GM12873 (cell line): ENCODE results near the gene FAM81B.

Experiments used
- TF ChIP-seq, protein P1 (sequence below): IDR thresholded peaks from 2 replicates; pipeline ENCODE4 v1.5.1; 2012; ENCODE audit warnings: low read depth, mild to moderate bottlenecking, moderate library complexity, low read length, control low read depth; ENCODE audit not compliant: insufficient read depth; ENCODE audit errors: missing control alignments

The FAM81B gene

DNA sequence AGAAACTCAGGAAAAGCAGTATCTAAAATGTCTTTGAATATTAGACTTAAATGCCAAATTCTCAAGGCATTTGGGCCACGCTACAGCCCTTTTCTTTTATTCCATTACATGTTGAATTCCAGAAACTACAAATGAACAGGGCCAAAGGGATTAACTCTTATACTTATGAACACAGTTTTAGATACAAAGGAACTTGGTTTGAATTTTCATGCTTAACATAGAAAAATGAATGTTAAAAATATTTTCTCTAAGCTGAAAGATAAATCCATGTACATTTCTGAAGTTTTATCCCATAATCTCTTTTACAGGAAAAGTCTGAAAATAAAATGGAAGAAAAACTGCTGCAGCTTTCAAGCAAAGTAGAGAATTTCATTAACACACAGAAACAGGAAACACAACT is 56.8 kb downstream of the FAM81B start:
- TF ChIP-seq, protein P1, sequence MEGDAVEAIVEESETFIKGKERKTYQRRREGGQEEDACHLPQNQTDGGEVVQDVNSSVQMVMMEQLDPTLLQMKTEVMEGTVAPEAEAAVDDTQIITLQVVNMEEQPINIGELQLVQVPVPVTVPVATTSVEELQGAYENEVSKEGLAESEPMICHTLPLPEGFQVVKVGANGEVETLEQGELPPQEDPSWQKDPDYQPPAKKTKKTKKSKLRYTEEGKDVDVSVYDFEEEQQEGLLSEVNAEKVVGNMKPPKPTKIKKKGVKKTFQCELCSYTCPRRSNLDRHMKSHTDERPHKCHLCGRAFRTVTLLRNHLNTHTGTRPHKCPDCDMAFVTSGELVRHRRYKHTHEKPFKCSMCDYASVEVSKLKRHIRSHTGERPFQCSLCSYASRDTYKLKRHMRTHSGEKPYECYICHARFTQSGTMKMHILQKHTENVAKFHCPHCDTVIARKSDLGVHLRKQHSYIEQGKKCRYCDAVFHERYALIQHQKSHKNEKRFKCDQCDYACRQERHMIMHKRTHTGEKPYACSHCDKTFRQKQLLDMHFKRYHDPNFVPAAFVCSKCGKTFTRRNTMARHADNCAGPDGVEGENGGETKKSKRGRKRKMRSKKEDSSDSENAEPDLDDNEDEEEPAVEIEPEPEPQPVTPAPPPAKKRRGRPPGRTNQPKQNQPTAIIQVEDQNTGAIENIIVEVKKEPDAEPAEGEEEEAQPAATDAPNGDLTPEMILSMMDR = no peak

DNA sequence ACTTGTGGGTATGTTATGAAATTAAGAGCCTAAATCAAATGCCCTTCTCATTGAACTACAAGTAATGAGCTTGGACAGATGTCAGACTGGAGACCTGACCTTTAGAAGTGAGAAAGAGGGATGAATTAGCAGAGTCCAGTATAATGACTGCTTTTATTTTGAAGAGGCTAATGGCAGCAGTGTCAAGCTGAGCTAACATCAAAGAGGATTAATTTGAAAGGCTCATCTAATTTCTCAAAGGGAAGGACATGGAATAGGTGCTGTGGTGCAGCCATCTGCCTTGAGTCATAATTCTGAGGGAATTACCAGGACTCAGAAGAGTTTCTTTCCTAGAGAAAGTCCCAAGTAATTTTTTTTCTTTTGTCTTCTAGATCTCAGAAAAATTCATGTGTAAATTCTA is 57.6 kb downstream of the FAM81B start:
- TF ChIP-seq, protein P1 = no peak

DNA sequence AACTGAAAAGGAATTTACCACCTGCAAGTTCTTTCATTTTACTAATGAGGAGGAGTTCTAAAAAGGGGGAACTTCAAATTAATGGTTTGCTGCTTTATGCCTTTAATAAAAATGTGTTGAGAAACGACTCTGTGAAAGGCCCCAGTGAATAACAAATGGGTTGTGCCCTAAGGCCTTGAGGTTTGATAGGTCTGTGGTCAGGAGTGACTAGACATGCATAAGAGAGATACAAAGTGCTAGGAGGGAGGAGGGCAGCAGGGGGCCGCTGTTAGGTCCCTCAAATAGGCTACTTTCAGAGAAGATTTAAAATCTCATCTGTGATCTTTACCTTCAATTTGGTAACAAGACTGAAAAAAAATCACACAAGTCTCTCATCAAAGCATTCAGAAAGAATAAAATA is 58.3 kb downstream of the FAM81B start:
- TF ChIP-seq, protein P1 = no peak

DNA sequence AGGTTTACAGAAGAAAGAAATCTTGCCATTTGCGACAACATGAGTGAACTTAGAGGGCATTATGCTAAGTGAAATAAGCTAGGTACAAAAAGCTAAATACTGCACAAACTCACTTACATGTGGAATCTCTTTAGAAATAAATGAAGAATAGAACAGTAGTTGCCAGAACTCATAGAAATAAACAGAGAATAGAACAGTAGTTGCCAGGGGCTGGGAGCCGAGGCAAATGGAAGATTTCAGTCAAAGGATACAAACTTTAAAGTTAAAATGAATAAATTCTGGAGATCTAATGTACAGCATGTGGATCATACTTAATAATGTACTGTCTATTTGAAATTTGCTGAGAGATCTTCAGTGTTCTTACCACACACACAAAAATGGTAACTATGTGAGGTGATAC is 63.4 kb downstream of the FAM81B start:
- TF ChIP-seq, protein P1 = no peak

DNA sequence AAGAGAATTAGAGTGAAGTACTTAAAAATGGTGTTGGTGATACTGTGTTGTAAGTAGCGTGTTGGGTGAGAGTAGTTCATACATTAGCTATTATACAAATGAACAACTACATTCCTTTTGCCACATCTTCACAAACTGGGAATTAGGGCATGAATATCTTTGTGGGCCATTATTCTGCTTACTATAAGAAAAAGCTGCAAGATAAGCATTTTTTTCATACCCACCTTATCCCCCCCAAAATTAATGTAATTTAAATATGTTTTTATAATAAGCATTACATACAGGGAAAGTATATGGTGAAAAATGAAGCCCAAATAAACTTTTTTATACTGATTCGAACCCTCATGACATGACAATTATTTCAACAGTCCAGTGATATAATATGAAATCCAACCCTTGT is 69.5 kb downstream of the FAM81B start:
- TF ChIP-seq, protein P1 = no peak

DNA sequence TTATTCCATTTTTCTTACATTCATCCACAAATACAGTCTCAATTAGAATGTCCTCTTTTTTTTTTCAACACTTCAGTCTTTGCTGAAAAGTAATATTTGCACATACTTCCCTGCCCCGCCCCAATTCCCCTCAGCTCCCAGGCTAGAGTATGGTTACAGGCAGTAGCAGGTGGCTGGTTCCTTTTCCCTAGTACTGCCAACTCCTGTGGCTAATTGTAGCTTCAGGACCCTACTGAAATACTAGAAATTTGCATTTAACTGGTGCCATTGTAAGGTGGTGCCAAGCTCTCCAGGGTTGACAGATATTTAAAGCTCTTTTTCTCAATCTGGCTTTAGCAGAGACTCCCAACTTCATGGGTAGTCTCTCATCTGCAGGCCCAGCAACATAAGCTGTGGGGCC is 80.3 kb downstream of the FAM81B start:
- TF ChIP-seq, protein P1 = no peak

DNA sequence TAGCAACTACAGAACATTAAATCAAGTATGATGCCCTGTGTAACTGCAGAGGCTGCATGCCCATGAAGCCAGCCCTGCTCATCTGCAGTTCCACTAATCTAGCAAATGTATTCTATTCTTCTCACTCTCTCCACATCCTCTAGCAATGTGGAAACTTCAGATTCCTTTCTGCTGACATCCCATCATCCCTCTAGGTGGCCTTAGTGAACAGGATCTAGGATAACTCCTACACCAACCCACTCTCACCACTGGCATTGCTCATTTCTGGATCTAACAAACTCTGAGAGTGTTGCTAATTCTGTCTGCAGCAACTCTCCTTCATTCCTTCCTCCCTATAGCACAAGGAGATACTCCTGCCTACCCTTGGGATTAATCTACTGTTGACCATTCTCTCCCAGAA is 80.8 kb downstream of the FAM81B start:
- TF ChIP-seq, protein P1 = no peak
